ENCODE measurements around the gene ADGRL3.
"Not testable (repeated sequence)": the region's sequence is repeated elsewhere in the genome, so short reads cannot be mapped to it uniquely, and the experiment has no call there.

ADGRL3 gene

DNA sequence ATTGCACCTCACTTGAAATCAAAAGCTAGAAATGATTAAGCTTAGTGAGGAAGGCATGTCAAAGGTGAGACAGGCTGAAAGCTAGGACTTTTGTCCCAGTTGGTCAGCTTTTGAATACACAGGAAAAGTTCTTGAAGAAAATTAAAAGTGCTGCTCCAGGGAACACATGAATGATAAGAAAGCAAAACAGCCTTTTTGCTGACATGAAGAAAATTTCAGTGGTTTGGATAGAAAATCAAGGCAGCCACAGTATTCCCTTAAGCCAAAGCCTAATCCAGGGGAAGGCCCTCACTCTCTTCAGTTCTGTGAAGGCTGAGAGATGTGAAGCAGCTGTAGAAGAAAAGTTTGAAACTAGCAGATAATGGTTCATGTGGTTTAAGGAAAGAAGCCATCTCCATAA lies 150.8 kb downstream of the ADGRL3 start:
- no peak for DNase-seq (ENCODE audit: low spot score)

DNA sequence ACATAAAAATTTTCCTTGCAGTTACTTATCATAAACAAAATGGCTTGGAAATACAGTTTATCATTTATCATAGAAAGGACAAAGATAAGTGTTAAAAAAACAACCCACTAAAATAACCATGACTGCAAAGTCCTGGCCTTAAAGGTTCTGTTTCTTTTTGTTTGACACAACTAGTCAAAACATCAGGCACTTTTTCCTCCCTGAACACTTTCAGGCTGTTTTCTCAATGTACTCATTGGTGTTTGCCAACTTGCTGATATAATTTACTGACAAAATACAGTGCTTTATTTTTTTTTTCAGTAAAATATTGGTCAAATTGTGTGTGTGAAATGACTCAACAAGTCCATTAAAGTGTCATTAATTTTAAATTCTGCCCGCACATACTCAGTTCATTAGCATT lies 156.6 kb downstream of the ADGRL3 start:
- no peak for DNase-seq (ENCODE audit: low spot score)

DNA sequence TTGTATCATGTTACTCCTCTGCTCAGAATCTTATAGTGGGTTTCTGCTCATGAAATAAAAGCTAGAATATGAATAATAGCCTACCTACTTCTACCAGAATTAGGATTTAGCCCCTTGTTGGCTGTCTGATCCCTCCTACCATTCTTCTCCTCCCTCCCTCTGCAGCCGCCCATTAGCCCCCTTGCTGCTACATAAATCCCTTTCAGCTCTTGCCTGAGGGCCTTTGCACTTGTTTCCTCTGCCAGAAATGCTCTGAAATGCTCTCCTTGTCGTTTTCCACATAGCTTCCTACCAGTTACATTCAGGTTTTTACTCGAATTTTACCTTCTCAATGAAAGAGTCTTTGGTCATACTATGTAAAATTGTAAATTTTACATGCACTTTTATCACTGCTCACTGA lies 159.2 kb downstream of the ADGRL3 start:
- DNase-seq (ENCODE audit: low spot score), result no peak

DNA sequence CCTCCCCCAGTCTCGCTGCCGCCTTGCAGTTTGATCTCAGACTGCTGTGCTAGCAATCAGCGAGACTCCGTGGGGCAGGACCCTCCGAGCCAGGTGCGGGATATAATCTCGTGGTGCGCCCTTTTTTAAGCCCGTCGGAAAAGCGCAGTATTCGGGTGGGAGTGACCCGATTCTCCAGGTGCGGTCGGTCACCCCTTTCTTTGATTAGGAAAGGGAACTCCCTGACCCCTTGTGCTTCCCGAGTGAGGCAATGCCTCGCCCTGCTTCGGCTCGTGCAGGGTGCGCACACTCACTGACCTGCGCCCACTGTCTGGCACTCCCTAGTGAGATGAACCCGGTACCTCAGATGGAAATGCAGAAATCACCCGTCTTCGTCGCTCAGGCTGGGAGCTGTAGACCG lies 172.7 kb downstream of the ADGRL3 start:
- not testable (repeated sequence) for DNase-seq (ENCODE audit: low spot score)

DNA sequence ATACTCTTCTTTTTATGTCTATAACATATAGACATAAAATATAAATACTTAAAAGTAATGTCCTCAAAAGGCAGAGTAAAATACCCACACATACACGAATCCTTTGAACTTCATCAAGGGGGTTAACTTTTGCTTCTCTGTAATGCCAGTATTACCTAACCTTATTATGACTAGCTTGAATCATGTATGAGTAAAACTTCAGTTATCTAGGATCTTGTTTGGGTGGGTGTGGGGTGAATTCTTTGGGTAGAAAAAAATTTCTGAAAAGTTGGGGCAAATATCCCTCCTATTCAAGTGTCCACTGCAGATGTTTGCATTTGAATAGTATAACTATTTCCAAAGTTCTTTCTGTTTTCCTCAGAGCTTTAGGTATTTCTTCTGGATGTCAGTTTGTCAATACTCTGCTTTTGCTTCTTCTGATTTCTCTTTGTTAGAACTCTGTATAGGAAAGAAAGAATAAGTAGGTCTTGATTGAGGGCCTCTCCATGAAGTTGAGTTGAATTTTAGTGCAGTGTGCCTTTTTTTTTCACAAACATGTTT lies 173.8 kb downstream of the ADGRL3 start:
- DNase-seq (ENCODE audit: low spot score), result peak; percentile 3

DNA sequence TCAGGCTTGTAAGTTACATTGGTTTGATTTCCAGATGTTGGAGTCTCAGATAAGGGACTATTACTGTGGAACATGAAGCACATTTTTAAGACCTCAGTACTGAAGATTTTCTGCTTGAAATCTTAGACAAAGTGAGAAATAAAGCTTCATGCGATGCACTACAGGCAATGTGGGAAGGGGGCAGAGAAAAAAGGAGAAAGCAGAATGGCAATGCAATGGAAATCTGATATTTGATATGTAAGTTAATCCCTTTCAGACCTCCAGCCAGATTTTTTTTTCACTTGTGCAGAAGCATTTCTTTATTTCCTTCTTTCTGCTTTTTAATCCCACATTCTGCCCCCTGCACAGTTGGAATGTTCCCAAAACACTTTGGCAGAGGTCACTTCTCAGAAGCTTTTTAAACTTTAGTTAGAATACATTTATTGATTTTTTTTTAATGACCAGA lies 174.3 kb downstream of the ADGRL3 start:
- no peak for DNase-seq (ENCODE audit: low spot score)

DNA sequence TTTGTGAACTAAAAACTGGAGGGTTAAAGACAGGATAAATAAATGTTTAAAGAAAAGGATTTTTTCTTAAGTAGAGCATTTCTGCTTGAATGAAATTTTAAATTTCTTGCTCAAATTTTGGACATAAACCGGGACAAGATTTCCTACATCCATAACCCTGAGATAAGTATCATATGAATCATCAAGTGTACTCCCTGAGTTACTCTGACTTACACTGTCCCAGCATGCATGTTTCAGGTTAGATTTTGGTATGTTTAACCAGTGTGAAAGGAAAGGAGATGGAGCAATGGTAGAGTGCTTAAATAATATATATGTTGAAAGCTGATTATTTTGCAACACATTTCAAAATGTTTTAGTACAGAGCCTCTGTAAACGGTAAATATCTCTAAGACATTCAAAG lies 175.2 kb downstream of the ADGRL3 start:
- DNase-seq (ENCODE audit: low spot score), result no peak

DNA sequence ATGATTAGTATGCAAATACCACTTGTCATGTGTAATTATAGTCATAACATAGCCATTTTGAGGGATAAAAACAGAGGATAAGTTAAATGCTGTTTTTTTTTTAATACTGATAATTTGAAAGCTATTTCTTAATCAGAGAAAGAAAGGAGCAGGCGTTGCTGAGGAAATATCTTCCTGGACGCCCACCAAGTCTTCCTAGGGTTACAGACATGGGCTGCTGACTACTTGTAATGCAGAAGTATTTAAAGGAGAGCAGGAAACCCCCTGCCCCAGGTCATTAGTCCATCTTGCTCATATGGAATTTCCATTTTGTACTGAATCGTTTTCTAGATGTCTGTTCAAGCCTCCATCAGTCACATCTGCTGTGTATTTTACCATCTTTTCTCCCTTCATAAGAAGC lies 176.2 kb downstream of the ADGRL3 start:
- no peak for DNase-seq (ENCODE audit: low spot score)

DNA sequence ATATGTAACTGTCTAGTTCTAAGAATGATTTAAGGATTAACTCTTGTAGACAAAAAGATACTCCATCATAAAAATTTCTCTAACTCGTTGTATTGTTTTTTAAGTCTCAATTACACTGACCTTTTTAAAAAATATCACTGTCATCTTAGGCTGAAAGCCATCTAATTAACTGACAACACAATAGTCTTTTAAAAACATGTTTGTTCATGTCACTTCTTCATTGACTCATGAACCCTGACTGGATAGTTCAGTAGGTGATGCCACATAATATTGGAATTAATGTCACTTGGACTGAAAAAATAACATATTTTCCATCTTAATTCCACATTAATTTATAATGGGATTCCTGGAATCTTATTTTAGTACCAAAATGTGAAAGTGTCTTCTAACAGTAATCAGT lies 179.3 kb downstream of the ADGRL3 start:
- DNase-seq (ENCODE audit: low spot score), result no peak

DNA sequence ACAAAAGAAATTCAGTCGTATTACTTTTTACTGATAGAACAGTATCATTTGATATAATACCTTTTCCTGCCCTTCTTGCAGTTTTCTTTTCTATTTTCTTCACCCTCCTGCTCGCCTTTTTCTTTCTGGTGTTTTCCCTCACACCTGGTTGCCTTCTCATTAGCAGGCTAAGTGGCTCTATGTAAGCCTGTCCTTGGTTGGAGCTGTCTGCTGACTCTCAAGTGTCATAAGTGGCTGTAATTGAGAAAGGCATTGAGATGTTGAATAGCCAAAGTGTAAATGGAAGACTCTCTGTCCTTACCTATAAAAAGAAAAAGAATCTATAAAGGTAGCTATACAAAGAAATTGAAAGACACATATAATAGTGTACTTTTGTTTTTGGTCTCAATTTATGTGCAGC lies 180.7 kb downstream of the ADGRL3 start:
- no peak for DNase-seq (ENCODE audit: low spot score)

DNA sequence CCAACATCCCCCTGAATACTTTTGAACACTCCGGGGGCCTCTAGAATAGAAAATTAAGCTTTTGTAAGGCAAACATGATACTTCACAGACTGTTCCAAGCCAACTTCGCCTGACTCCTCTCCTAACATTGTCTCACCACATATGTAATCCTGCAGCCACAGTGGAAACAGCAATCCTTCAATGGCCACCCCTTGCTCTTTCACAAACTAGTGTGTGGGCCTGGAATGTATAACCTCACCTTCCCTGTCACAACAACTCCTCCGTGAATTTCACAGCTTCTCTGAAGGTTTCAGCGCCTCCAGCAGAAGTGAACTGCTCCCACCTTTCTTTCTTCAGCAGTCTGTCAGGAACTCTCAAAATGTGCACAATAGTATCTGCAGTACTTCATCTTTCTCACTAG lies 185.1 kb downstream of the ADGRL3 start:
- DNase-seq (ENCODE audit: low spot score), result no peak

DNA sequence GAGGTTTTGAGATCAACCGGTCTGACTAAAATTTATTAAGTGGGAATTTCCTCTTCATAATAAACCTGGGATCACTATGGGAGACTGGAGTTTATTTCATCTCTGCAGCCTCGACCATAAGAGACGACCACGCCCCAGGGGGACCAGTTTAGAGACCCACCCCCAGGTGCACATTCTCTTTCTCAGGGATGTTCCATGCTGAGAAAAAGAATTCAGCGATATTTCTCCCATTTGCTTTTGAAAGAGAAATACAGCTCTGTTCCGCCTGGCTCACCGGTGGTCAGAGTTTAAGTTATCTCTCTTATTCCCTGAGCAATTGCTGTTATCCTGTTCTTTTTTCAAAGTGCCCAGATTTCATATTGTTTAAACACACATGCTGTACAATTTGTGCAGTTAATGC lies 187.2 kb downstream of the ADGRL3 start:
- not testable (repeated sequence) for DNase-seq (ENCODE audit: low spot score)

DNA sequence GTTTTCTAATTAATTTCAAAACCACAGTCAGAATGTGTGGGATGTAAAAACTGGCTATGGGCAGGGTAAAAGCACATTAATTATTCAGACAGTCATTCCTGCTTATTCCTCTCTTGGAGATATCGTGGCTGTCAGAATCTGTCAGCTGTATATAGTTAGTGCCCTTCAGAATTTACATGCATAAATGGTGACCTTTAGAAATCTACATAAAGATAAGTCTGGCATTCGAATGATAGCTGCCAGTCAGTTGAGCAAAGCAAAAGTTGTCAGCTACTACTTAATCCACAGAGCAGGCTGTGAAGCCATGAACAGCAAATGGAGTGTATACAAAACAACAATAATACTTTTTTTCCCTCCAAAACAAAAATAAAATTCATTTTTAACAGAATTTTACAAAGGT lies 189.5 kb downstream of the ADGRL3 start:
- DNase-seq (ENCODE audit: low spot score), result no peak

DNA sequence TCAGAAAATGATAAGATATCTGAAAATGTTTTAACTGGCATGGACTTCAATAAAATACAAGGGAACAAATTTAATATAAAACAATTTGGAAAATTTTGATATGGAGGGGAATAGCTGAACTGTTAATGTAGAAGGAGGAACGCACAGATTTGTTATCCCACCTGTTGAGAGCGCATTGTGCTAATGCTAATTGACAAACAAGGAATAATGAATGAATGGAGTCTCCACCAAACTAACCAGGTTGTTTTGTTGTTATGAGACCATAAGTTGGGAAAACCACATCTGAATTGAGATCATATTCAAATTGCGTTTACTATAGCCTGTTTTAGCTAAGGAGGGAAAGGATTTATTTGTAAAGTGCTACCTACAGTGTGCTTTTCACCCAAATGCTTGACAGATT lies 195.6 kb downstream of the ADGRL3 start:
- DNase-seq (ENCODE audit: low spot score), result no peak

DNA sequence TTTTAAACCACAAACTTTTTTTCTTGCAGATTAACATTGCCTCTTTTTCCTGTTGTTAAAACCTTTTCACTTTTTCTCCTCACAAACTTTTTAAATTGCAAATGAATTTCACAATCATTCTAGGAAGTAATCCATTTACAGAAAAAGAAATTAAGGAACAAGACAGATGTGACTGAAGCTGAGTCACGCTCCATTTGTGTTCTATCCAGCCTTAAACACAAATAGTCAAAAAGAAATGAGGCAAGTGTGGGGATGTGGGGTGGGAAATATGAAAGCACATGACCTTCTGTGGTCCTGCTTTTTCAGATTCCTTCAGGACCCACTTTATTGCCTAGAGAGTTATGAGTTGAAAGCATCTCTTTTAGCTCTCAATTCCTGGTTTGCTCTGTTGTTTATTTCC lies 197.0 kb downstream of the ADGRL3 start:
- DNase-seq (ENCODE audit: low spot score), result no peak

DNA sequence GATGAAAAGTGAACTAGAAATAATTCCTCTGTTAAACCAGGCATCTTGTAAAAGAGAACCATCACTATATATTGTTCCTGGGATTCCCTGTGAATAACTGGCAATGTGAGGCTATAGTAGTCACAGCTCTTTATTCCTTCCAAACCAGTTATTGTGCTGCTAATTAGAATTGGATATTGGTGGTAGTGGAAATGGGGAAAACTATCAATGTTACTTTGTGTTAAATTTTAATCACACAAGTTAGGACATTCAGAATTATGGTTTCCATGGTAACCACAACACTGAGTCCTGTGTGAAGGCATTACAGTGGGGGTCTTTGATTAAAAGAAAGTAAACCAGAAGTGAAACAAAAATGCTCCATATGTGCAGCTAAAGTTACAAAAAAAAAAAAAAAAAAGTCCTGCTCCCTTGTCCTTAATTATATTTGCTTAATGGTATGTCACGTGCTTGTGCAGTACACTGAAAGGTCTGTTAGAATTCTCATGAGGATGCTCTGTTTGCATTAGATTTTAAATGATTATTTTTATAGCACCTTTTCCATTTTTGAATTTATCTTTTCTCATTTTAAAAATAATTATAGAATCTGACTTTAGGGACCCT lies 200.4 kb downstream of the ADGRL3 start:
- no peak for DNase-seq (ENCODE audit: low spot score)

DNA sequence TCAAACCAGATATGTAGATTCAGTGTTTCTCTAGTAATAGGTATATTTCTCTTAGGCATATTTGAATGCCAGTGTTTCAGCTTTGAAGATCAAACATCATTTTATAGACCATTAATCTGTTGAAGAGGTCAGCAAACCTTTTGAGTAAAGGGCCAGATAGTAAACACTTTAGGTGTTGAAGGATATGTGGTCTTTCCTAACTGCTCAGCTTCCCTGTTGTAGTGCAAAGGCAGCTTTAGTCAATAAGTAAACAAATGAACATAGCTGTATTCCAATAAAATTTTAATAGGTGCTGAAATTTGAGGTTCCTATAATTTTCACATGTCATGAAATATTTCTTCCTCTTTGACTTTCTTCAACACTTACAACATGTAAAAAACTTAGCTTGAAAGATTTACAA lies 201.6 kb downstream of the ADGRL3 start:
- no peak for DNase-seq (ENCODE audit: low spot score)

DNA sequence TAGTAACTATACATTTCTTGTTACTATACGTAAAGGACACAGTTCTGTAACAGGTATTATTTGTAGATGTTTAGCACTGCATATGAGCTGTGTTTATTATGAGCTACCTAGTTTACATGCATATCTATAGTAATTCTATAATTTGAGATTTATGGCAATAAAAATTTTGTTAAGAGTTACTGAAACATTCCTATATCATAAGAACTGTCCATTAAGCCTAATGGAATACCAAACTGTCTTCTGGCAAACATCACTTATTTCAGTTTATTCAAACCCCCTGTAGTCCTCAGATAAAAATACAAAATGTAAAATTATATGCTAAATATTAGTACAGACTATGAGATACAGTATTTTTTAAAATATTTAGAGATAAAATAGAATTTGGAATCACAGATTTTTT lies 205.2 kb downstream of the ADGRL3 start:
- DNase-seq (ENCODE audit: low spot score), result no peak

DNA sequence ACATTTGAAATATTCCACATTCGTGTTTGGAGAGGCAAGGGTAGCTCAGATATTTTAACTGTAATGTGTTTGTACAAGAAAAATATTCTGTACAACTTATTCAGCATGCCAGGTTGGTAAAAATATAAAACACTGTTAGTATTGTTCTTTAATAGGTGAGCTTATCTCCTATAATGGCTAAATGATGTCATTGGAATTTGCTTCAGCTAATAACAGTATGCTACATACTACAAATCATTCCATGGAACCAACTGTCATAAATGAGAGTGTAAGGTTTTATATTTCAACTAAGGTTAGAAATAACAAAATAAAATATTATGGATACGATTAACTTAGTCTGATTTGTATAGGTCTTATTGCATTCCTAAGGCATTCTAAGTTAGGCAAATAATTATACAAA lies 206.6 kb downstream of the ADGRL3 start:
- DNase-seq (ENCODE audit: low spot score), result no peak

DNA sequence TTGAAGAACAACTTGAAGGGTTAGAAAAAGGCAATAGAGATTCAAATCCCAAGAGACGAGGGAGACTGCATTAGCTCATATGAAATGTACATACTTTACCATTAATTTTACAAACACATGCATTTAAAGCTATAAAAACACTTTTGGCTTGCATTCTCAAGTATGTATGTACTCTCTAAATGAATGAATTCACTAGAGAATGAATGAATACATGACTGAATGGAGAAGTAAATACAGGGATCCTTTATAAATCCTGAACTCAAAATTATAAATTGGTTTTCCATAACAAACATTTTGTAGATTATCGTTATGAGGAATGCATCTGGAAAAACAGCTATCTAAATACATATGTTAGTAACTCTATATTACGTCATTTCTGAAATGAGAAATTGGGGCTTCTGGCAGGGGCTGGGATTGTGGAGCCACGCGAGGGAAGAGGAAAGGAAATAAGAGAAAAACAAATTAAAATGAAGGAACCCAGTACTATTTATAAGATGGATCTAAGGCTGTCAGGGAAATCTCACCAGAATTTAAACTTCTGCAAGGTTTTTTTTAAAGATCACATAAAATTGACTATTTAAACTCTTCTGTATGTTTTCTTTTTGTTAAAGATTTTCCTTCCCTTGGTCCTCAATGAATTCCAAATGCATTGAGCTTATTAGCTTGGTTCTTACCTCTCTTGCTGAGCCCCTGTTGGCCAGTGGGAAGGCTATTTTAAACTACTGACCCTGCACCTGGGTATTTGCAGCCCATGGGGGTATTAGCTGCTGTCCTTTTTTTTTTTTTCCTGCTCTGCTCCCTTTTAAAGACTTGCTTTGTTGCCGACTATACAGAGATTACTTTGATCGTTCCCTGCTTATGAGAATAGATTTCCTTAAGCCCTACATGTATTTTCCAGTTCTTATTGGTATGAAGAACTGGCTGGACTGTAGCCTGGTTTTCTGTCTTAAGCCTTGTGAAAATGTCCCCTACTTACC lies 207.8 kb downstream of the ADGRL3 start:
- DNase-seq (ENCODE audit: low spot score), result no peak

DNA sequence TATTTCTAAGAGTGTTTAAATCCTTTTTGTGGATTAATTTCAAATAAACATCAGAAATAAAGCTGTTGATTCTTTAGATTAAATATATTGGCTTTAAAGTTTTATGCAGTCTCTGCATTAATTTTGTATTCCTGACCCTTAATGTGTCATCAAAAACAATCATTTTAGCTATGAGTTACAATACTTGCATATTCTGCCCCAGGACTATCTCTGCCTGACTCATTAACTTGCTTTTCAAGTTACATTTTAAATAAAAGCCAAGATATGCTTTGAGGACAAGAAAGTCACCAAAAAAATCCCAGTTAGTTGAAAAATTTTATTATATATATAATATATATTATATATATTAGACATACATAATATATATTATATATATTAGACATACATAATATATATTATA lies 208.7 kb downstream of the ADGRL3 start:
- no peak for DNase-seq (ENCODE audit: low spot score)

DNA sequence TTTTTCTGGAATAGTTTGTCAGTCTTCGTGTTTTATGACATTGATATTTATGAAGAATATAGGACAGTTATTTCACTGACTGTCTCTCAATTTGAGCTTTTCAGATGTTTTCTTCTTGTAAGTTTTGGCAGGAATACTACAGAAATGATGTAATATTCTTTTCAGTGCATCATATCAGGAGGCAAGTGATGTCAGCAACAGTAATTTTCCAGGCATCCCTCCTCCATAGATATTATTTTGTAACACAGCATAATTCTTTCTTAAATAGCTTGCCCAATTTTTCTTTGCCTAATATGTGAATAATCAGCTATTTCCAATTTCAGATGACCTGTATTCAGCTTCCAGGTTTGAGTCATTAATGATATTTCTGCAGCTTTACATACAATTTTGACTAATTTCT lies 211.1 kb downstream of the ADGRL3 start:
- no peak for DNase-seq (ENCODE audit: low spot score)

DNA sequence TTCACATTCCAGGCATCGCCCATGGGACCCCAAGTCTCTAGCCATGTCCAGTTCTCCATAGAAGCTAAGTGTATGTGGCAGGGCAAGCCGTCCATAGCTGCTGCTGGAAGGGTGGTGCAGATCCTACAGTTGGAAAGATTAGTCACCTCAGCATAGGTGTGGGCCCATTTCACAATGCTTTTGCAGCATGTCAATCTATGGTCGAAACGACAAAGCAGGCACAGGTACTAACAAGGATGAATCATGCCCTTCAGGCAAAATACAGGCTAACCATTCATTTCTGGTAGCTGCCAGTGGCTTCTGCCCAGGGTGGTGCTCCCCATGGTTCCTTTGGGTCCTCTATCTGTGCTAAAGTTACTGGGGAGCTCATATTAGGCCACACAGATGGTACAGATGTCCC lies 225.2 kb downstream of the ADGRL3 start:
- DNase-seq (ENCODE audit: low spot score), result no peak
